Trophoblast cell (in vitro differentiated cells and primary cell): ENCODE measurements around the gene SUDS3.

Experiments used
- DNase-seq, 2 donors: peaks; one replicate each; pipeline ENCODE4 v3.0.0-alpha.2; 2016
- H2AFZ ChIP-seq: 2 replicates; pipeline ENCODE4 v1.6.1; 2013; ENCODE audit warnings: low read length, moderate library complexity, mild to moderate bottlenecking; ENCODE audit not compliant: insufficient read depth, poor library complexity
- H2AK5ac ChIP-seq: 2 replicates; pipeline ENCODE4 v1.6.1; 2013; ENCODE audit warnings: mild to moderate bottlenecking, low read length
- H2BK120ac ChIP-seq: 2 replicates; pipeline ENCODE4 v1.6.1; 2013; ENCODE audit warnings: low read length, mild to moderate bottlenecking, moderate library complexity; ENCODE audit not compliant: insufficient read depth, poor library complexity
- H2BK12ac ChIP-seq: 2 replicates; pipeline ENCODE4 v1.6.1; 2013; ENCODE audit warnings: mild to moderate bottlenecking, low read length, moderate library complexity
- H2BK5ac ChIP-seq: 2 replicates; pipeline ENCODE4 v1.6.1; 2013; ENCODE audit warnings: low read length, low read depth, moderate library complexity, mild to moderate bottlenecking; ENCODE audit not compliant: poor library complexity
- H3K14ac ChIP-seq: 2 replicates; pipeline ENCODE4 v1.6.1; 2013; ENCODE audit warnings: mild to moderate bottlenecking, low read length
- H3K18ac ChIP-seq: 2 replicates; pipeline ENCODE4 v1.6.1; 2013; ENCODE audit warnings: mild to moderate bottlenecking, low read length
- H3K23ac ChIP-seq: 2 replicates; pipeline ENCODE4 v1.6.1; 2013; ENCODE audit warnings: low read length
- H3K27ac ChIP-seq: 2 replicates; pipeline ENCODE4 v1.5.1; 2013; ENCODE audit warnings: low read depth, mild to moderate bottlenecking, inconsistent platforms, low read length, moderate library complexity
- H3K27me3 ChIP-seq: 2 replicates; pipeline ENCODE4 v1.6.1; 2013; ENCODE audit warnings: inconsistent platforms, mild to moderate bottlenecking, low read length, moderate library complexity; ENCODE audit not compliant: insufficient read depth
- H3K36me3 ChIP-seq, 2 experiments: 1 replicate in 1 of 2; 2 replicates in 1 of 2; pipeline ENCODE4 v1.6.1; 2013; ENCODE audit warnings: low read length in 2 of 2, mild to moderate bottlenecking in 2 of 2, moderate library complexity in 1 of 2; ENCODE audit not compliant: insufficient read depth in 2 of 2, control insufficient read depth in 1 of 2
- H3K4ac ChIP-seq: 2 replicates; pipeline ENCODE4 v1.6.1; 2013; ENCODE audit warnings: low read depth, mild to moderate bottlenecking, low read length, moderate library complexity
- H3K4me1 ChIP-seq, 2 experiments: 1 replicate in 1 of 2; 2 replicates in 1 of 2; pipeline ENCODE4 v1.6.1; 2013; ENCODE audit warnings: low read length in 2 of 2, mild to moderate bottlenecking in 2 of 2, moderate library complexity in 1 of 2; ENCODE audit not compliant: insufficient read depth in 2 of 2, control insufficient read depth in 1 of 2
- H3K4me2 ChIP-seq: 2 replicates; pipeline ENCODE4 v1.6.1; 2013; ENCODE audit warnings: inconsistent platforms, mild to moderate bottlenecking, low read length, moderate library complexity
- H3K4me3 ChIP-seq: 2 replicates; pipeline ENCODE4 v1.5.1; 2013; ENCODE audit warnings: mild to moderate bottlenecking, low read depth, low read length, inconsistent platforms
- H3K79me1 ChIP-seq: one replicate; pipeline ENCODE4 v1.6.1; 2013; ENCODE audit warnings: low read length
- H3K79me2 ChIP-seq: 2 replicates; pipeline ENCODE4 v1.6.1; 2013; ENCODE audit warnings: low read length, mild to moderate bottlenecking; ENCODE audit not compliant: control insufficient read depth, insufficient read depth, poor library complexity
- H3K9ac ChIP-seq: 2 replicates; pipeline ENCODE4 v1.6.1; 2013; ENCODE audit warnings: mild to moderate bottlenecking, low read length
- H3K9me3 ChIP-seq: 2 replicates; pipeline ENCODE4 v1.6.1; 2013; ENCODE audit warnings: low read depth, mild to moderate bottlenecking, control low read depth, inconsistent platforms, low read length; ENCODE audit not compliant: insufficient read depth
- H4K12ac ChIP-seq: 2 replicates; pipeline ENCODE4 v1.6.1; 2013; ENCODE audit warnings: low read depth, mild to moderate bottlenecking, low read length, moderate library complexity
- H4K8ac ChIP-seq: 2 replicates; pipeline ENCODE4 v1.6.1; 2013; ENCODE audit warnings: low read depth, mild to moderate bottlenecking, low read length, moderate library complexity
- H4K91ac ChIP-seq: one replicate; pipeline ENCODE4 v1.6.1; 2013; ENCODE audit warnings: low read depth, mild to moderate bottlenecking, low read length, moderate library complexity
- WGBS: extraction: QIAGEN DNeasy Blood & Tissue Kit; methylation state at CpG from one replicate; pipeline ENCODE4 v1.1.7; 2013; ENCODE audit warnings: missing lambda C conversion rate; ENCODE audit not compliant: insufficient read length, insufficient coverage; ENCODE audit errors: extremely low coverage; 5-methylcytosine and 5-hydroxymethylcytosine counted together

Gene SUDS3

DNA sequence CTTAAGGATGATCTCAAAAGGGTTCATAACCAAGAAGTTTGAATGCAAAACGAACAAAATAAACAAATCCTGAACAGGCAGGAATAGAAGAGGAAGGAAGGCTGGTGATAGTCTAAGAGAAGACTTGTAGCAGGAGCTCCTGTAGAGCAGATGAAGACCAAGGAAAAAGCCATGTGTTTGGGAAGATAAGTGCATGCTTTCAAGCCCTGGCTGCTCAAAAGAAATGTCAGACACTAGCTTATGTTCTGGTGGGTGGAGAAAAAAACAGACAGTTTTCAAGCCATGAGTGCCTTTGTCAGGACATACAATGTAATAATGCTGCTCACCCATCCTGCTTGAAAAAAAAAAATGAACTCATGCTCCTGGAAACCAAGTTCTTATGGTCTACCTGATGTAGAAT is 31.0 kb upstream of the SUDS3 start:
- no peak overlapping the region for H3K4ac ChIP-seq
- H2AFZ ChIP-seq = no peak overlapping the region
- no peaks in the 10 kb centered on the region for H3K27me3 ChIP-seq
- no peak overlapping the region for H4K12ac ChIP-seq
- H3K9me3 ChIP-seq = no peaks in the 10 kb centered on the region
- no peaks in the 10 kb centered on the region for H3K36me3 ChIP-seq
- H3K18ac ChIP-seq = no peak overlapping the region
- H3K79me1 ChIP-seq = no peaks in the 10 kb centered on the region
- no peak overlapping the region for H4K8ac ChIP-seq
- H3K4me1 ChIP-seq = no peaks in the 10 kb centered on the region
- H3K79me2 ChIP-seq = no peaks in the 10 kb centered on the region
- no peak overlapping the region for H3K27ac ChIP-seq
- no peak overlapping the region for H2BK12ac ChIP-seq
- H3K23ac ChIP-seq = no peak overlapping the region
- H3K4me2 ChIP-seq = no peak overlapping the region
- DNase-seq = no peak
- no CpG with 5 or more reads among the region's 1 CpG for WGBS
- no peak overlapping the region for H3K9ac ChIP-seq
- no peak overlapping the region for H2BK5ac ChIP-seq
- H4K91ac ChIP-seq = no peak overlapping the region
- H2AK5ac ChIP-seq = no peak overlapping the region
- H2BK120ac ChIP-seq = no peak overlapping the region
- H3K14ac ChIP-seq = no peak overlapping the region
- no peak overlapping the region for H3K4me3 ChIP-seq

GRCh38 chr12:118346895-118347294 is 29.5 kb upstream of the SUDS3 start:
- no peak overlapping the region for H2BK12ac ChIP-seq
- no peak overlapping the region for H2AK5ac ChIP-seq
- no peaks in the 10 kb centered on the region for H3K79me1 ChIP-seq
- no peak overlapping the region for H3K14ac ChIP-seq
- no peak overlapping the region for H3K4me3 ChIP-seq
- H2AFZ ChIP-seq = no peak overlapping the region
- DNase-seq = no peak
- H3K4me2 ChIP-seq = no peak overlapping the region
- no CpG with 5 or more reads among the region's 7 CpGs for WGBS
- no peaks in the 10 kb centered on the region for H3K4me1 ChIP-seq
- H4K8ac ChIP-seq = no peak overlapping the region
- no peaks in the 10 kb centered on the region for H3K79me2 ChIP-seq
- H3K9me3 ChIP-seq = no peaks in the 10 kb centered on the region
- no peak overlapping the region for H3K9ac ChIP-seq
- no peak overlapping the region for H3K4ac ChIP-seq
- H3K23ac ChIP-seq = no peak overlapping the region
- no peak overlapping the region for H2BK120ac ChIP-seq
- no peaks in the 10 kb centered on the region for H3K36me3 ChIP-seq
- no peak overlapping the region for H4K12ac ChIP-seq
- H3K18ac ChIP-seq = no peak overlapping the region
- H4K91ac ChIP-seq = no peak overlapping the region
- no peak overlapping the region for H2BK5ac ChIP-seq
- no peak overlapping the region for H3K27ac ChIP-seq
- H3K27me3 ChIP-seq = no peaks in the 10 kb centered on the region

DNA sequence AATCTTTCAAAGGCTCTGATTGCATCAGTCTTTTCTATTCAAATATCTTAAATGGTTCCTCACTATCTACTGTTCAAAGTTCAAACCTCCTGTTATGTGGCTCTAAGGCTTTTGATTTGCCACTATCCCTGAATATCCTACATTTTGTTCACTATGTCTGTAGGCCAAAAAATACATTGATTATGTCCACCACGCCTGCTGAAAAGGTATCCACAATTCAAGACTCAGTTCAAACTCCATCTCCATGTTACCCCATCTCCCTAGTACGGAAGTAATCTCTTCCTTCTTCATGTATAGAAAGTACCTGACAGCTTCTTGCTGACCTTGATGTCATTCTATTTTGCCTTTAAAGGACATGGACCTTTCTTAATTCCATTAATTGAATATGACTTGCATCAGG is 28.4 kb upstream of the SUDS3 start:
- no peak for DNase-seq
- no peak overlapping the region for H3K4ac ChIP-seq
- H4K8ac ChIP-seq = no peak overlapping the region

DNA sequence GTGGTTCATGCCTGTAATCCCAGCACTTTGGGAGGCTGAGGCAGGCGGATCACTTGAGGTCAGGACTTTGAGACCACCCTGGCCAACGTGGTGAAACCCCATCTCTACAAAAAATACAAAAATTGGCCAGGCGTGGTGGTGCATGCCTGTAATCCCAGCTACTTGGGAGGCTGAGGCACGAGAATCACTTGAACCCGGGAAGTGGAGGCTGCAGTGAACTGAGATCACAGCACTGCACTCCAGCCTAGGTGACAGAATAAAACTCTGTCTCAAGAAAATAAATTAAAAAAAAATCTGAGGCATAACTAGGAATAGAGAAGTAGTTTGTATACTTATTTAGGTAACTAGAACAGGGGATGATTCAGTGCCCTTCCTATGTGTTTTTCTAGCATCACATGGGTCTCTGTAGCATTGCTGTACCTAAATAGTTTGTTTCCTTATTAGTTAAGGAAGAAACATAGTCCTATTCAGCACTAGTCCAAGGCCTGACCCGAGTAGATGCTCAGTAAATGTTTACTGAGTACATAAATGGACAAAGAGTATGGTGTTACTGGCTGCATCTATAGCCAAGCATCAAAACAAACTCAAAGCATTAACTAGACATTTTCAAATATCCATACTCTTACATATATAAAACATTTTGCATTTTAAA is 25.3 kb upstream of the SUDS3 start:
- Histone ChIP-seq H3K79me1 (no peaks in the 10 kb centered on the region), H2BK12ac (no peak overlapping the region), H3K4me3 (no peak overlapping the region), H3K14ac (no peak overlapping the region), H4K12ac (no peak overlapping the region), H3K9me3 (no peaks in the 10 kb centered on the region), H3K27ac (no peak overlapping the region), H2AK5ac (no peak overlapping the region), H3K36me3 (no peaks in the 10 kb centered on the region), H3K4ac (no peak overlapping the region), H3K18ac (no peak overlapping the region), H3K4me1 (no peaks in the 10 kb centered on the region), H3K9ac (no peak overlapping the region), H2BK120ac (no peak overlapping the region), H2BK5ac (no peak overlapping the region), H2AFZ (no peak overlapping the region), H3K27me3 (no peaks in the 10 kb centered on the region), H3K23ac (no peak overlapping the region), H4K91ac (no peak overlapping the region), H4K8ac (no peak overlapping the region), H3K79me2 (no peaks in the 10 kb centered on the region), H3K4me2 (no peak overlapping the region)
- no CpG with 5 or more reads among the region's 6 CpGs for WGBS
- no peak for DNase-seq

More for the DNA sequence above, 28.4 kb upstream of the SUDS3 start:
- H4K91ac ChIP-seq = no peak overlapping the region
- H2AK5ac ChIP-seq = no peak overlapping the region
- no peak overlapping the region for H2BK12ac ChIP-seq
- no peak overlapping the region for H3K27ac ChIP-seq
- no peaks in the 10 kb centered on the region for H3K79me2 ChIP-seq
- no peaks in the 10 kb centered on the region for H3K9me3 ChIP-seq
- H2BK5ac ChIP-seq = no peak overlapping the region
- H3K79me1 ChIP-seq = no peaks in the 10 kb centered on the region
- H3K27me3 ChIP-seq = no peaks in the 10 kb centered on the region
- H3K18ac ChIP-seq = no peak overlapping the region
- H3K4me2 ChIP-seq = no peak overlapping the region
- no peak overlapping the region for H2AFZ ChIP-seq
- H3K14ac ChIP-seq = no peak overlapping the region
- no peak overlapping the region for H3K4me3 ChIP-seq
- WGBS = no CpG with 5 or more reads among the region's 2 CpGs
- H3K36me3 ChIP-seq = no peaks in the 10 kb centered on the region
- H2BK120ac ChIP-seq = no peak overlapping the region
- H3K4me1 ChIP-seq = no peaks in the 10 kb centered on the region
- no peak overlapping the region for H4K12ac ChIP-seq
- H3K23ac ChIP-seq = no peak overlapping the region
- H3K9ac ChIP-seq = no peak overlapping the region
